Heart left ventricle (tissue), 16 donors: ENCODE data around the gene PSMG1. TPM values are rescaled to one million over a fixed set of nuclear protein-coding genes. Genes with fewer than 3 reads are reported as not detected.

Source experiments
- ATAC-seq, 4 donors: fragments of 200-7000 bp; cut with Tn5 transposase; one replicate each; pipeline ENCODE4 v1.9.1; 2020 to 2022; ENCODE audit warnings: moderate library complexity in 4 of 4, mild to moderate bottlenecking in 3 of 4, moderate number of reproducible peaks in 1 of 4
- DNase-seq, 5 donors: peaks; one replicate each; pipeline ENCODE4 v3.0.0-alpha.2; 2020
- H3K27ac ChIP-seq, 12 donors: fragments of 200-600 bp; sonication (generic) in 4 of 12; one replicate each; pipeline versions ENCODE4 v1.5.0 to v1.8.0; 2016 to 2022; ENCODE audit warnings: mild to moderate bottlenecking in 2 of 12
- H3K27me3 ChIP-seq, 9 donors: fragments of 200-600 bp; sonication (generic) in 2 of 9; one replicate each; pipeline versions ENCODE4 v1.5.1 to v1.8.0; 2016 to 2022; ENCODE audit warnings: mild to moderate bottlenecking in 3 of 9
- H3K36me3 ChIP-seq, 9 donors: fragments of 200-600 bp; sonication (generic) in 2 of 9; one replicate each; pipeline versions ENCODE4 v1.5.0 to v1.8.0; 2018 to 2022; ENCODE audit warnings: mild to moderate bottlenecking in 2 of 9
- H3K4me1 ChIP-seq, 12 donors: fragments of 200-600 bp; sonication (generic) in 4 of 12; one replicate each; pipeline versions ENCODE4 v1.5.0 to v1.8.0; 2016 to 2022; ENCODE audit warnings: mild to moderate bottlenecking in 3 of 12
- H3K4me3 ChIP-seq, 12 donors: fragments of 200-600 bp; sonication (generic) in 4 of 12; one replicate each; pipeline versions ENCODE4 v1.5.0 to v1.8.0; 2017 to 2022; ENCODE audit warnings: mild to moderate bottlenecking in 9 of 12, moderate library complexity in 4 of 12
- H3K9me3 ChIP-seq, 12 donors: fragments of 200-600 bp; sonication (generic) in 4 of 12; one replicate each; pipeline versions ENCODE4 v1.5.0 to v1.8.0; 2016 to 2022; ENCODE audit warnings: mild to moderate bottlenecking in 1 of 12
- CTCF ChIP-seq, 12 donors: fragments of 200-600 bp; sonication (generic) in 4 of 12; IDR thresholded peaks; one replicate each; pipeline versions ENCODE4 v1.5.0 to v1.8.0; 2018 to 2022; ENCODE audit warnings: antibody characterized with exemption in 12 of 12, mild to moderate bottlenecking in 5 of 12
- POLR2A ChIP-seq, 2 donors: fragments of 450-650 bp; IDR thresholded peaks; one replicate each; pipeline ENCODE4 v1.6.1; 2017; ENCODE audit warnings: antibody characterized with exemption in 2 of 2, mild to moderate bottlenecking in 2 of 2, moderate library complexity in 2 of 2
- WGBS, 4 donors: extraction: QIAGEN DNeasy Blood & Tissue Kit in 2 of 4; methylation state at CpG; one replicate each; pipeline versions ENCODE4 v1.1.5 to v1.1.7; 2013 to 2018; 5-methylcytosine and 5-hydroxymethylcytosine counted together
- intact Hi-C, 10 donors: fragments of 100-400 bp; cut with DNase I; formaldehyde crosslinking; loops; one replicate each; pipeline versions ENCODE4 v1.11.1 to v1.14.2; 2022
- polyA plus RNA-seq, 2 donors: library from polyadenylated mRNA; stranded (reverse); fragments of 200-250 nt; gene quantifications; one replicate each; pipeline ENCODE4 v1.2.3, GENCODE V29; 2013
- total RNA-seq, 9 donors: library from RNA; depleted of rRNA in 2 of 9; stranded (reverse); fragments of >200 nt in 2 of 9; fragmentation: NEBNext Ultra II Directional in 3 of 9; extraction: Animal tissue kit (Norgen Biotek cat#: 25700) in 3 of 9; gene quantifications; one replicate each; pipeline versions ENCODE4 v1.1.0 to v1.2.4, GENCODE V29; 2016 to 2023
- donor health status: ischemic (EF 13 %, LVEDD 7.1; RV severe dilation, severe dysfunction).
- donor health status: healthy with polysubstance abuse.
- donor health status: DM: no; HTN: yes; CAD: no.
- donor health status: DM: no; HTN: no; CAD: no.
- donor health status: ischemic (EF 25% LVEDD 6.9; RV normal size, moderate dysfunction).
- donor health status: ischemic (EF 25% LVEDD 5.7; RV mildly dilated, moderate dysfunction).
- donor health status: healthy.
- donor health status: DM: yes; HTN: yes; CAD: no.
- donor health status: ischemic (EF 35%, LVEDD 5.7; RV mildly dilated, moderate dysfunction).
- donor health status: nonischemic (EF 11% LVEDD 7.7; RV severe dilation, severe dysfunction).
- donor health status: DM: yes; HTN: yes; CAD: no.
- donor health status: PGD.
- donor health status: ischemic (EF 29% LVEDD 5.4; RV normal size, mild dysfunction).
- donor health status: nonischemic (EF 23%, LVEDD 6.1; RV moderate dilation, normal function).

Gene PSMG1
- total and polyA plus RNA-seq, 11 donors, result 12.0 to 35.2 (median 26.7) TPM

- Histone ChIP-seq H3K36me3 (no peaks in the 10 kb centered on the region), H3K27ac (no peak overlapping the region), H3K4me1 (peaks cover 0 to 3% (median 0%) of the 10 kb centered on the region in 12 donors), H3K27me3 (no peaks in the 10 kb centered on the region), H3K9me3 (peaks cover 0 to 13% (median 0%) of the 10 kb centered on the region in 12 donors), H3K4me3 (no peak overlapping the region)
- no peak for ATAC-seq
- DNase-seq, result no peak
- intact Hi-C loops, result loop anchor here in 2 of 10 donors (10.0 kb wide), 2 partner anchors 467 to 627 kb away; no protein-coding TSS in a partner anchor
- 85 to 91% (median 88%) methylated on average over 3 of the region's 3 CpGs for WGBS, 4 donors
- TF ChIP-seq POLR2A (IDR thresholded peaks at IDR 0.05) (no peak), CTCF (IDR thresholded peaks at IDR 0.05) (no peak)
These were observed 51.0 kb downstream of the PSMG1 start for GRCh38 chr21:39132248-39132647.

GRCh38 chr21:39131791-39132190, 51.5 kb downstream of the PSMG1 start:
- no peaks in the 10 kb centered on the region for H3K27me3 ChIP-seq
- ATAC-seq (no peak), DNase-seq (no peak)
- H3K36me3 ChIP-seq, result no peaks in the 10 kb centered on the region
- no peaks in the 10 kb centered on the region for H3K4me1 ChIP-seq
- TF ChIP-seq CTCF (IDR thresholded peaks at IDR 0.05) (no peak), POLR2A (IDR thresholded peaks at IDR 0.05) (no peak)
- peaks cover 0 to 13% (median 0%) of the 10 kb centered on the region in 12 donors for H3K9me3 ChIP-seq
- intact Hi-C loops, result loop anchor here in 2 of 10 donors (10.0 kb wide), 2 partner anchors 467 to 627 kb away; no protein-coding TSS in a partner anchor
- WGBS, 4 donors, result 70 to 81% (median 76%) methylated on average over 1 of the region's 1 CpG
- no peak overlapping the region for H3K4me3 ChIP-seq
- H3K27ac ChIP-seq, result no peak overlapping the region

GRCh38 chr21:39127506-39127905, 55.7 kb downstream of the PSMG1 start:
- Histone ChIP-seq H3K27me3 (no peaks in the 10 kb centered on the region), H3K36me3 (no peaks in the 10 kb centered on the region), H3K27ac (no peak overlapping the region), H3K4me3 (no peak overlapping the region), H3K9me3 (peaks cover 0 to 29% (median 8%) of the 10 kb centered on the region in 12 donors), H3K4me1 (peaks cover 0 to 19% (median 7%) of the 10 kb centered on the region in 12 donors)
- intact Hi-C loops, result loop anchor here in 8 of 10 donors (2.0 to 10.0 kb wide), 8 partner anchors 40 to 393 kb away; partner anchors contain the start of gene ETS2 (in 5 of the 8)
- 64 to 83% (median 75%) methylated on average over 8 of the region's 8 CpGs for WGBS, 4 donors
- no peak for ATAC-seq
- DNase-seq, result no peak
- no peak for TF ChIP-seq CTCF (IDR thresholded peaks at IDR 0.05)
- no peak for TF ChIP-seq POLR2A (IDR thresholded peaks at IDR 0.05)

GRCh38 chr21:39126486-39126806, 56.8 kb downstream of the PSMG1 start:
- no peaks in the 10 kb centered on the region for H3K36me3 ChIP-seq
- ATAC-seq, result no peak
- peak overlapping the region in 2 of 12 donors; percentile 10 to 48 for H3K27ac ChIP-seq
- H3K4me1 ChIP-seq, result peaks cover 0 to 19% (median 7%) of the 10 kb centered on the region in 12 donors
- intact Hi-C loops, result loop anchor here in 8 of 10 donors (1.0 to 10.0 kb wide), 10 partner anchors 39 to 392 kb away; partner anchors contain the start of gene ETS2 (in 6 of the 8)
- peaks cover 0 to 33% (median 10%) of the 10 kb centered on the region in 12 donors for H3K9me3 ChIP-seq
- 57 to 74% (median 67%) methylated on average over 4 of the region's 4 CpGs for WGBS, 4 donors
- H3K4me3 ChIP-seq, result no peak overlapping the region
- no peaks in the 10 kb centered on the region for H3K27me3 ChIP-seq
- no peak for TF ChIP-seq POLR2A (IDR thresholded peaks at IDR 0.05)
- TF ChIP-seq CTCF (IDR thresholded peaks at IDR 0.05), result no peak
- DNase-seq, result no peak
